Measurements from ENCODE around the gene FOCAD. TPM values are rescaled to one million over a fixed set of nuclear protein-coding genes. Genes with fewer than 3 reads are reported as not detected.

FOCAD gene
- total RNA-seq, 1 donor from 2014 or later, result 28.7 TPM

DNA sequence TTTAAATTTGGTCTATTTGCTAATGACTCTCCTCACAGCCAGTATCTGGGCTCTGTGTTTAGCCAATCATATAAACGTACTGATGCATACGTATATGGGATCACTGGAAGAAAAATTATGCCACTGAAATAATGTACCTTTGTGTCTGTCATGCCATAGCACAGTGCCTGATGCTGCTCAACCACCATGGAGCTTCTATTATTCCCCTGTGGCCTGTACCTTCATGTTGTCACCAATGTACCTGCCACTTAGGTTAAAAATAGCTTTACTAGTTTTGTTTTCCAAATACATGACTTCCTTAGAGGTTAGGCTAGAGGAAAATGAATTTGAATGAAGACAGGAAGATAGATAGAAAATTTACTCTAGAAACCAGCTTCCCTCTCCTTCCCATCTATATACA, 312.8 kb downstream of the FOCAD start:
- no peak overlapping the region for H3K4me3 Mint-ChIP-seq (ENCODE audit: unreplicated experiment)
- DNase-seq (ENCODE audit: low spot score), result no peak
- H3K27ac Mint-ChIP-seq (ENCODE audit: unreplicated experiment), result no peak overlapping the region
- H3K36me3 Mint-ChIP-seq (ENCODE audit: low read depth), result peaks cover 20% of the 10 kb centered on the region
- H3K4me1 Mint-ChIP-seq (ENCODE audit: low read depth), result peaks cover 6% of the 10 kb centered on the region
- TF ChIP-seq, protein P1, sequence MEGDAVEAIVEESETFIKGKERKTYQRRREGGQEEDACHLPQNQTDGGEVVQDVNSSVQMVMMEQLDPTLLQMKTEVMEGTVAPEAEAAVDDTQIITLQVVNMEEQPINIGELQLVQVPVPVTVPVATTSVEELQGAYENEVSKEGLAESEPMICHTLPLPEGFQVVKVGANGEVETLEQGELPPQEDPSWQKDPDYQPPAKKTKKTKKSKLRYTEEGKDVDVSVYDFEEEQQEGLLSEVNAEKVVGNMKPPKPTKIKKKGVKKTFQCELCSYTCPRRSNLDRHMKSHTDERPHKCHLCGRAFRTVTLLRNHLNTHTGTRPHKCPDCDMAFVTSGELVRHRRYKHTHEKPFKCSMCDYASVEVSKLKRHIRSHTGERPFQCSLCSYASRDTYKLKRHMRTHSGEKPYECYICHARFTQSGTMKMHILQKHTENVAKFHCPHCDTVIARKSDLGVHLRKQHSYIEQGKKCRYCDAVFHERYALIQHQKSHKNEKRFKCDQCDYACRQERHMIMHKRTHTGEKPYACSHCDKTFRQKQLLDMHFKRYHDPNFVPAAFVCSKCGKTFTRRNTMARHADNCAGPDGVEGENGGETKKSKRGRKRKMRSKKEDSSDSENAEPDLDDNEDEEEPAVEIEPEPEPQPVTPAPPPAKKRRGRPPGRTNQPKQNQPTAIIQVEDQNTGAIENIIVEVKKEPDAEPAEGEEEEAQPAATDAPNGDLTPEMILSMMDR (IDR thresholded peaks at IDR 0.05), result no peak
- peaks cover 10% of the 10 kb centered on the region for H3K9me3 Mint-ChIP-seq (ENCODE audit: low read depth)
- no peaks in the 10 kb centered on the region for H3K27me3 Mint-ChIP-seq (ENCODE audit: low read depth)

DNA sequence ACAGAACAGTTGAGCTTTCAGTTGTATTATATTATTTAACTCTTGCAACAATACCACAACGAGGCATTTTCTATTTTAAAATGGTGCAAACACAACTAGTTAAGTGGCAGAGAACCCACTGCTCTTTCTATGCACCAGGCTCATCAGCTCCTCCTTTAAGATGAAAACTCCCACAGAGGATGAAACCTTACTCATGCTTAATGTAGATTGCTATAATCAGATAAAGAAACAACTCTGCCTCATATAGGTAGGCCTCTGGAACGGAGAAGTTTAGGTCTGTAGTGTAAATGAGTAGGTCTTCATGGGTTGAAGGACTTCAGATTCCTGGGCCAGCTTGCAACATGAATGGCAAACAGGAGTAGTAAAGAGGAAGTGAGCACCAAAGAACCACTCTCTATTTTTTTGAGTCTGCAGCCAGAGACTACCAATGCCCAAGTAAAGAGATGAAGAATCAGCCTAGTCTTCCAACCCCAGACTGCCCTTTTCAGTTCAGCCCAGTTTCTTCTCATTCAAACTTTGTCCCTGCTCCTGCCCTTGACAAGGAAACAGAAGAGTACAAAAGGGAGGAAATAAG, 313.5 kb downstream of the FOCAD start:
- H3K27ac Mint-ChIP-seq (ENCODE audit: unreplicated experiment), result no peak overlapping the region
- H3K36me3 Mint-ChIP-seq (ENCODE audit: low read depth), result peaks cover 18% of the 10 kb centered on the region
- TF ChIP-seq, protein P1 (IDR thresholded peaks at IDR 0.05), result no peak
- no peaks in the 10 kb centered on the region for H3K27me3 Mint-ChIP-seq (ENCODE audit: low read depth)
- peaks cover 6% of the 10 kb centered on the region for H3K4me1 Mint-ChIP-seq (ENCODE audit: low read depth)
- no peak overlapping the region for H3K4me3 Mint-ChIP-seq (ENCODE audit: unreplicated experiment)
- H3K9me3 Mint-ChIP-seq (ENCODE audit: low read depth), result peaks cover 10% of the 10 kb centered on the region
- DNase-seq (ENCODE audit: low spot score), result no peak

DNA sequence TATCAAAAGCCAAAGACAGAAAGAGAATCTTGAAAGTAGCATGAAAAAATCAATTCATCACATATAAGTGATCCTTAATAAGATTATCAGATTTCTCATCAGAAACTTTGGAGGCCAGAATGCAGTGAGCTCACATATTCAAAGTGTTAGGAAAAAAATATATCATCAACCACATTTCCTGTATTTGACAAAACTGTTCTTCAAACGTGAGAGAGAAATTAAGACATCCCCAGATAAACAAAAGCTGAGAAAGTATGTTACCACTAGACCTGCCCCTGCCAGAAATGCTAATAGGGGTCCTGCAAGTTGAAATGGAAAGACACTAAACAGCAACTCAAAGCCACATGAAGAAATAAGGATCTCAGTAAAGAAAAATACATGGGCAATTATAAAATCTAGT, 317.5 kb downstream of the FOCAD start:
- H3K4me1 Mint-ChIP-seq (ENCODE audit: low read depth), result peaks cover 6% of the 10 kb centered on the region
- H3K9me3 Mint-ChIP-seq (ENCODE audit: low read depth), result peaks cover 10% of the 10 kb centered on the region
- H3K4me3 Mint-ChIP-seq (ENCODE audit: unreplicated experiment), result no peak overlapping the region
- H3K27ac Mint-ChIP-seq (ENCODE audit: unreplicated experiment), result no peak overlapping the region
- H3K36me3 Mint-ChIP-seq (ENCODE audit: low read depth), result peaks cover 7% of the 10 kb centered on the region
- no peaks in the 10 kb centered on the region for H3K27me3 Mint-ChIP-seq (ENCODE audit: low read depth)
- TF ChIP-seq, protein P1 (IDR thresholded peaks at IDR 0.05), result no peak
- no peak for DNase-seq (ENCODE audit: low spot score)

DNA sequence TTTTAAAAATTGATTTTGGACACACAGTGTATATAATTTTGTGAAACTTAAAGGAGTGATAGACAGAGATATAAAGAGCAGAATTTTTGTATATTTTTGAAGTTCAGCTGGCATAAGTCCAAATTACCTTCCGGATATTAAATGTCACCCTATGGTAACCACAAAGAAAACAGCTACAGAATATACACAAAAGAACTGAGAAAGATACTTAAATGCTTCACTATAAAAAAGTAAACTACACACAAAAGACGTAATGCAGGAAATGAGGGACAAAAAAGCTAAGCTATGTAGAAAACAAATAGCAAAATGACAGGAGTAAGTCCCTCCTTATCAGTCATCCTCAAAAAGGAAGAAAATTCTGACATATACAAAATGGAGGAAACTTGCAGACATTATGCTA, 318.0 kb downstream of the FOCAD start:
- Mint-ChIP-seq H3K4me3 (ENCODE audit: unreplicated experiment) (no peak overlapping the region), H3K4me1 (ENCODE audit: low read depth) (peaks cover 6% of the 10 kb centered on the region), H3K36me3 (ENCODE audit: low read depth) (peaks cover 7% of the 10 kb centered on the region), H3K27ac (ENCODE audit: unreplicated experiment) (no peak overlapping the region), H3K9me3 (ENCODE audit: low read depth) (peaks cover 10% of the 10 kb centered on the region), H3K27me3 (ENCODE audit: low read depth) (no peaks in the 10 kb centered on the region)
- TF ChIP-seq, protein P1 (IDR thresholded peaks at IDR 0.05), result no peak
- no peak for DNase-seq (ENCODE audit: low spot score)

DNA sequence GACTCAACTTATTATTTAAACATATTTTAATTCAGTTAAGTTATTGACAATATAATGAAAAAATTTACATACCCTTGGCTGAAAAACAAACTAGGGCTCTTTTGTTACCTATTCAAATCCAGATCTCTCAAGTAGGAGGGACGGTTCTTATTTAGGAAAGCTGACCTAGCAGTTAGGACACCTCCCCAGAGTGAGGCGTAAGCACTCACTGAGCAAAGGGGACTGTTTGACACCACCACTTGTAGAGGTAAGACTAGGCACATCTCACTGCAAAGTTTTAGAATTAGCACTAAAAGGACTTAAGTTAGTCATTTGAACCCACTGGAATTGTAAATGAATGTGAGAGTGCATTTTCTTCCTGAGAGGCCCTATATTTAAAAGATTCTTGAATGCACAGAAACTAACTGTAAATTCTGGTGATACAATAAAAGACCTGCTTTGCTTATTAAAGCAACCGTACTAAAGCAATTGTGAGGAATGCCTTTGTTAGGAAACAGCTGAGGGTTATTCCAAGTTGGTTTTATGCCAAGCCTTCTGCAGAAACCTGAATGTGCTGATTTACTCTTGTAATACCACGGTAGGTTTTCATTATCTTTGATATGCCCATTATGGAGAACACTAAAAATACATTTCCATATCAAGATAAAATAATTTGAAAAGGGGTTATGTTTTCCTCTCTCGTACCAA, 331.2 kb downstream of the FOCAD start:
- Mint-ChIP-seq H3K9me3 (ENCODE audit: low read depth) (peaks cover 3% of the 10 kb centered on the region), H3K4me3 (ENCODE audit: unreplicated experiment) (no peak overlapping the region), H3K27ac (ENCODE audit: unreplicated experiment) (no peak overlapping the region), H3K4me1 (ENCODE audit: low read depth) (peaks cover 33% of the 10 kb centered on the region), H3K27me3 (ENCODE audit: low read depth) (no peaks in the 10 kb centered on the region), H3K36me3 (ENCODE audit: low read depth) (no peaks in the 10 kb centered on the region)
- no peak for DNase-seq (ENCODE audit: low spot score)
- TF ChIP-seq, protein P1 (IDR thresholded peaks at IDR 0.05), result no peak

Measured in chondrocyte (in vitro differentiated cells).